ELR (cell line): ENCODE data around the gene NRSN2.
A peak's percentile ranks its signal among the peaks of the same experiment; 100 is the strongest.
"Not testable (repeated sequence)": the region's sequence is repeated elsewhere in the genome, so short reads cannot be mapped to it uniquely, and the experiment has no call there.

Experiments
- DNase-seq: peaks from one replicate; pipeline ENCODE4 v3.0.0-alpha.2; 2015; ENCODE audit warnings: low read depth

Gene NRSN2

GRCh38 chr20:375265-375889 is 28.5 kb downstream of the NRSN2 start:
- DNase-seq: no peak

- DNase-seq: no peak
Measured at GRCh38 chr20:376089-376488, 29.2 kb downstream of the NRSN2 start.

- DNase-seq: no peak
Measured at GRCh38 chr20:376750-377149, 29.8 kb downstream of the NRSN2 start.

GRCh38 chr20:377578-377977 is 30.7 kb downstream of the NRSN2 start:
- DNase-seq: not testable (repeated sequence)

GRCh38 chr20:378961-379336 is 32.0 kb downstream of the NRSN2 start:
- DNase-seq: no peak

- DNase-seq: peak; percentile 74
Measured at GRCh38 chr20:380763-381580, 34.1 kb downstream of the NRSN2 start.

GRCh38 chr20:381581-382290 is 34.8 kb downstream of the NRSN2 start:
- peak; percentile 77 for DNase-seq

- no peak for DNase-seq
Measured at GRCh38 chr20:382291-383115, 35.6 kb downstream of the NRSN2 start.

- DNase-seq: no peak
Measured at GRCh38 chr20:383889-384288, 37.0 kb downstream of the NRSN2 start.

- no peak for DNase-seq
Measured at GRCh38 chr20:384723-385122, 37.8 kb downstream of the NRSN2 start.

GRCh38 chr20:385448-385847 is 38.5 kb downstream of the NRSN2 start:
- DNase-seq: no peak

- not testable (repeated sequence) for DNase-seq
Measured at GRCh38 chr20:386634-387033, 39.7 kb downstream of the NRSN2 start.

GRCh38 chr20:387520-387919 is 40.6 kb downstream of the NRSN2 start:
- DNase-seq: no peak

- DNase-seq: no peak
Measured at GRCh38 chr20:388034-388994, 41.4 kb downstream of the NRSN2 start.

GRCh38 chr20:389220-389619 is 42.3 kb downstream of the NRSN2 start:
- DNase-seq: no peak

- DNase-seq: no peak
Measured at GRCh38 chr20:391041-391711, 44.3 kb downstream of the NRSN2 start.

GRCh38 chr20:393296-393695 is 46.4 kb downstream of the NRSN2 start:
- DNase-seq: not testable (repeated sequence)

GRCh38 chr20:396252-396618 is 49.3 kb downstream of the NRSN2 start:
- no peak for DNase-seq

- DNase-seq: no peak
Measured at GRCh38 chr20:396619-397431, 49.9 kb downstream of the NRSN2 start.
